Measurements from ENCODE around the gene OR2A2. TPM values are rescaled to one million over a fixed set of nuclear protein-coding genes. Genes with fewer than 3 reads are reported as not detected.
A peak's percentile ranks its signal among the peaks of the same experiment; 100 is the strongest.

OR2A2 gene
- total and polyA plus RNA-seq, 10 of the 15 experiments (the other 5 are each of a cell fraction or from before 2014, with no cell fraction given) = not detected

- WGBS (ENCODE audit: insufficient coverage, insufficient replicate concordance, low lambda C conversion rate, missing lambda C conversion rate) = 33% methylated on average over 3 of the region's 3 CpGs
- peak; percentile 31; the same call in 1 of the 3 replicates for ATAC-seq
- no peaks in the 10 kb centered on the region for H3K36me3 ChIP-seq (ENCODE audit: control insufficient read depth in 2 of 2, insufficient read depth in 2 of 2, low read length in 1 of 2)
- no peak overlapping the region for H3K4me3 ChIP-seq
- TF ChIP-seq, protein P1, sequence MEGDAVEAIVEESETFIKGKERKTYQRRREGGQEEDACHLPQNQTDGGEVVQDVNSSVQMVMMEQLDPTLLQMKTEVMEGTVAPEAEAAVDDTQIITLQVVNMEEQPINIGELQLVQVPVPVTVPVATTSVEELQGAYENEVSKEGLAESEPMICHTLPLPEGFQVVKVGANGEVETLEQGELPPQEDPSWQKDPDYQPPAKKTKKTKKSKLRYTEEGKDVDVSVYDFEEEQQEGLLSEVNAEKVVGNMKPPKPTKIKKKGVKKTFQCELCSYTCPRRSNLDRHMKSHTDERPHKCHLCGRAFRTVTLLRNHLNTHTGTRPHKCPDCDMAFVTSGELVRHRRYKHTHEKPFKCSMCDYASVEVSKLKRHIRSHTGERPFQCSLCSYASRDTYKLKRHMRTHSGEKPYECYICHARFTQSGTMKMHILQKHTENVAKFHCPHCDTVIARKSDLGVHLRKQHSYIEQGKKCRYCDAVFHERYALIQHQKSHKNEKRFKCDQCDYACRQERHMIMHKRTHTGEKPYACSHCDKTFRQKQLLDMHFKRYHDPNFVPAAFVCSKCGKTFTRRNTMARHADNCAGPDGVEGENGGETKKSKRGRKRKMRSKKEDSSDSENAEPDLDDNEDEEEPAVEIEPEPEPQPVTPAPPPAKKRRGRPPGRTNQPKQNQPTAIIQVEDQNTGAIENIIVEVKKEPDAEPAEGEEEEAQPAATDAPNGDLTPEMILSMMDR (IDR thresholded peaks at IDR 0.05 in 2 of 3, conservative IDR thresholded peaks at IDR 0.05 in 1 of 3; ENCODE audit: control insufficient read depth in 2 of 3, extremely low read depth in 1 of 3, insufficient read depth in 1 of 3, low read depth in 3 of 3, low read length in 3 of 3) = peak; percentile 32 to 54 (median 53); a peak in 5 of 6 replicates
- TF ChIP-seq RAD21 (IDR thresholded peaks at IDR 0.05; ENCODE audit: insufficient read depth, low read depth, low read length) = no peak
- ChIA-PET POLR2A (no interaction called here), RAD21 (ENCODE audit: unreplicated experiment) (interaction anchor here (2.4 kb wide), 1 partner anchor 64 kb away, joined by 10 read pairs; no protein-coding TSS in a partner anchor), CTCF (interaction anchor here (0.7 to 2.3 kb wide), 7 partner anchors 9 to 164 kb away, joined by 3 to 16 read pairs (median 4); no protein-coding TSS in a partner anchor), SMC1A (ENCODE audit: uncharacterized antibody, unreplicated experiment) (interaction anchor here (1.6 kb wide), 2 partner anchors 9 to 64 kb away, joined by 6 to 8 read pairs; no protein-coding TSS in a partner anchor)
- H3K27ac ChIP-seq (ENCODE audit: control insufficient read depth, insufficient read depth) = no peak overlapping the region
- peak; percentile 13 for FAIRE-seq
- no peaks in the 10 kb centered on the region for H3K9me3 ChIP-seq (replicated peaks; ENCODE audit: control insufficient read depth, insufficient read depth, low read length)
- H3K4me2 ChIP-seq (ENCODE audit: control insufficient read depth, insufficient read depth) = no peak overlapping the region
- H3K9ac ChIP-seq (ENCODE audit: control insufficient read depth, insufficient read depth, low read length) = no peak overlapping the region
- no peaks in the 10 kb centered on the region for H3K27me3 ChIP-seq (replicated peaks in 1 of 2; ENCODE audit: control insufficient read depth in 2 of 2, insufficient read depth in 2 of 2, low read length in 1 of 2)
- BruUV-seq (replicated peaks) = no TSS peak
- no peaks in the 10 kb centered on the region for H3K4me1 ChIP-seq (ENCODE audit: control insufficient read depth, insufficient read depth, low read length)
- no peaks in the 10 kb centered on the region for H4K20me1 ChIP-seq (ENCODE audit: control insufficient read depth, insufficient read depth)
- intact Hi-C loops (cut with micrococcal nuclease; ENCODE audit: unreplicated experiment) (no loop called here), in situ Hi-C loops (cut with MboI) (no loop called here)
- H3K79me2 ChIP-seq (ENCODE audit: control insufficient read depth, insufficient read depth, low read length) = no peaks in the 10 kb centered on the region
- no peak overlapping the region for H2AFZ ChIP-seq (ENCODE audit: control insufficient read depth, low read depth, low read length)
- no peak for DNase-seq (ENCODE audit: low read depth, low spot score)
Observed at GRCh38 chr7:144063710-144064109, 45.7 kb upstream of the OR2A2 start.

- ATAC-seq (no peak), DNase-seq (ENCODE audit: low read depth, low spot score) (no peak), FAIRE-seq (no peak)
- ChIA-PET CTCF (no interaction called here), RAD21 (ENCODE audit: unreplicated experiment) (interaction anchor here (1.5 kb wide), 1 partner anchor 59 kb away, joined by 3 read pairs; no protein-coding TSS in a partner anchor), POLR2A (no interaction called here), SMC1A (ENCODE audit: uncharacterized antibody, unreplicated experiment) (no interaction called here)
- Histone ChIP-seq H4K20me1 (ENCODE audit: control insufficient read depth, insufficient read depth) (no peaks in the 10 kb centered on the region), H2AFZ (ENCODE audit: control insufficient read depth, low read depth, low read length) (no peak within 1 kb of the TSS), H3K4me2 (ENCODE audit: control insufficient read depth, insufficient read depth) (no peak within 1 kb of the TSS), H3K36me3 (ENCODE audit: control insufficient read depth in 2 of 2, insufficient read depth in 2 of 2, low read length in 1 of 2) (no peaks in the 10 kb centered on the region), H3K79me2 (ENCODE audit: control insufficient read depth, insufficient read depth, low read length) (no peaks in the 10 kb centered on the region), H3K27ac (ENCODE audit: control insufficient read depth, insufficient read depth) (no peak within 1 kb of the TSS), H3K4me3 (no peak within 1 kb of the TSS), H3K9me3 (replicated peaks; ENCODE audit: control insufficient read depth, insufficient read depth, low read length) (no peaks in the 10 kb centered on the region), H3K4me1 (ENCODE audit: control insufficient read depth, insufficient read depth, low read length) (no peaks in the 10 kb centered on the region), H3K27me3 (replicated peaks in 1 of 2; ENCODE audit: control insufficient read depth in 2 of 2, insufficient read depth in 2 of 2, low read length in 1 of 2) (0 out of 4 replicates have a peak, but pooled peaks cover 0 to 4% of the 10 kb centered on the region in 2 experiments), H3K9ac (ENCODE audit: control insufficient read depth, insufficient read depth, low read length) (no peak within 1 kb of the TSS)
- TF ChIP-seq NR2C2 (IDR thresholded peaks at IDR 0.05; ENCODE audit: borderline replicate concordance, control insufficient read depth, insufficient read length, low read depth) = no peak
- TF ChIP-seq MEF2A (IDR thresholded peaks at IDR 0.05; ENCODE audit: insufficient read depth, low read depth, low read length) = no peak
- TF ChIP-seq SMC3 (IDR thresholded peaks at IDR 0.05; ENCODE audit: borderline replicate concordance, low read length) = no peak
- TF ChIP-seq EZH2 (IDR thresholded peaks at IDR 0.05; ENCODE audit: borderline replicate concordance, control insufficient read depth, low read depth, low read length) = no peak
- TF ChIP-seq BMI1 (IDR thresholded peaks at IDR 0.05; ENCODE audit: borderline replicate concordance) = no peak
- no peak for TF ChIP-seq TARDBP (IDR thresholded peaks at IDR 0.05; ENCODE audit: borderline replicate concordance)
- no peak for TF ChIP-seq CHD1 (IDR thresholded peaks at IDR 0.05; ENCODE audit: low read depth, low read length)
- no peak for TF ChIP-seq PML (IDR thresholded peaks at IDR 0.05; ENCODE audit: low read length)
- in situ Hi-C loops (cut with MboI) (no loop called here), intact Hi-C loops (cut with micrococcal nuclease; ENCODE audit: unreplicated experiment) (no loop called here)
- WGBS (ENCODE audit: insufficient coverage, insufficient replicate concordance, low lambda C conversion rate, missing lambda C conversion rate) = 5% methylated on average over 1 of the region's 1 CpG
- no TSS peak for BruUV-seq (replicated peaks)
Observed at GRCh38 chr7:144069511-144069910, 39.9 kb upstream of the OR2A2 start, which contains the start of gene OR2A25. OR2A25 (plus strand) TSS chr7:144069811; CDS start chr7:144074220, 4,409 bp downstream.

Measured in GM12878 (cell line).